D721Med (cell line): ENCODE measurements around the gene FYN.

ENCODE experiments used
- DNase-seq: peaks from one replicate; pipeline ENCODE4 v3.0.0; 2011; ENCODE audit warnings: low spot score; ENCODE audit not compliant: insufficient read length
- FAIRE-seq: peaks from 2 replicates; lab custom pipeline; 2011; peaks lifted over from hg19 to GRCh38; lab: Jason Lieb, UNC
- TF ChIP-seq, protein P1 (sequence below): IDR thresholded peaks from 2 replicates; pipeline ENCODE4 v1.5.1; 2012; ENCODE audit warnings: mild to moderate bottlenecking, control low read depth; ENCODE audit not compliant: insufficient read depth; ENCODE audit errors: missing control alignments

FYN gene

DNA sequence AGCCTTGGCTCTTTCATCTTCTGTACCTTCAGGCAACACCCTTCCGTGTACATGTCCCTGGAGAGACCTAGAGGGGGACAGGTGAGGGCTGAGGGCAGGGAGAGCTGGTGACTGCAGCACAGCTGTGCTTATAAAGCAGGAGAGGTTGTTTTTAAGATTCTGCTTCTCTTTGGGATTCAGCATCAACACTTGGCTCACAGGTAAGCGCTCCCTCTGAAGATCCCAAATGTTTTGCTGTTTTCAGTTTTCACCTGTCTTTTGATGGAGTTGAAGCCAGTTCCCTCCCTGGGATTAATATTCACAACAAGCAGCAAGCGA lies 248.2 kb downstream of the FYN start:
- DNase-seq, result no peak
- TF ChIP-seq, protein P1, sequence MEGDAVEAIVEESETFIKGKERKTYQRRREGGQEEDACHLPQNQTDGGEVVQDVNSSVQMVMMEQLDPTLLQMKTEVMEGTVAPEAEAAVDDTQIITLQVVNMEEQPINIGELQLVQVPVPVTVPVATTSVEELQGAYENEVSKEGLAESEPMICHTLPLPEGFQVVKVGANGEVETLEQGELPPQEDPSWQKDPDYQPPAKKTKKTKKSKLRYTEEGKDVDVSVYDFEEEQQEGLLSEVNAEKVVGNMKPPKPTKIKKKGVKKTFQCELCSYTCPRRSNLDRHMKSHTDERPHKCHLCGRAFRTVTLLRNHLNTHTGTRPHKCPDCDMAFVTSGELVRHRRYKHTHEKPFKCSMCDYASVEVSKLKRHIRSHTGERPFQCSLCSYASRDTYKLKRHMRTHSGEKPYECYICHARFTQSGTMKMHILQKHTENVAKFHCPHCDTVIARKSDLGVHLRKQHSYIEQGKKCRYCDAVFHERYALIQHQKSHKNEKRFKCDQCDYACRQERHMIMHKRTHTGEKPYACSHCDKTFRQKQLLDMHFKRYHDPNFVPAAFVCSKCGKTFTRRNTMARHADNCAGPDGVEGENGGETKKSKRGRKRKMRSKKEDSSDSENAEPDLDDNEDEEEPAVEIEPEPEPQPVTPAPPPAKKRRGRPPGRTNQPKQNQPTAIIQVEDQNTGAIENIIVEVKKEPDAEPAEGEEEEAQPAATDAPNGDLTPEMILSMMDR, result no peak
- FAIRE-seq, result no peak

GRCh38 chr6:111624401-111625098 lies 248.7 kb downstream of the FYN start:
- DNase-seq, result no peak
- TF ChIP-seq, protein P1, result no peak
- FAIRE-seq, result no peak

DNA sequence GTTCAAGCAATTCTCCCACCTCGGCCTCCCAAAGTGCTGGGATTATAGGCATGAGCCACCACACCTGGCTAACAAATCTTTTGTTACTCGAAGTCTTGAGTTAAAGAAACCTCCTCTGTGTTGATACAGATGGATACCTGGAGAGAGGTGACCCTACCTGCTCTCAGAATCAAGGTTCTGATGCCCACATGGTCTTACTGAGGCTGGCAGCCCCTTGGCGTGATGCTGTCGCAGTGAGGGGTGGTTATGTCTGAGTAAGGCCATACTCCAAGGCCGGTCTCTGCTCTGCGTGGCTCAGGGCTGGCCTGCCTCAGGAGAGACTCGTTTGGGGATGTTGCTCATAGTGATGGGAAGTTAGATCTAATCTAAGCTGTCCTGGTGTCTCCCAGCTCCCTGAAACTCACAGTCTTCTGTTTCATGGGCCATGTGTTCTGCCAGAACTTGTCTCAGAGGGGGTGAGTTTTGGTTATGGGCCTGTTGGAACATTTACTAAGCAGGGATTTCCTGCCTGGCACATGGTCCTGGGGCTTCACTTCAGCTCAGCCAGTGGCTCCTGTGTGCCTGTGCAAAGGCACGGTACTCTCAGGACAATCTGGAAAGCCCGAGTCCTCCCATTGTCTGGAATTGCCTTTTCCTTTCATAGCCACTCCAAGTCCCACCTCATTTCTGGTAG lies 250.1 kb downstream of the FYN start:
- TF ChIP-seq, protein P1, result no peak
- FAIRE-seq (no peak), DNase-seq (no peak)

DNA sequence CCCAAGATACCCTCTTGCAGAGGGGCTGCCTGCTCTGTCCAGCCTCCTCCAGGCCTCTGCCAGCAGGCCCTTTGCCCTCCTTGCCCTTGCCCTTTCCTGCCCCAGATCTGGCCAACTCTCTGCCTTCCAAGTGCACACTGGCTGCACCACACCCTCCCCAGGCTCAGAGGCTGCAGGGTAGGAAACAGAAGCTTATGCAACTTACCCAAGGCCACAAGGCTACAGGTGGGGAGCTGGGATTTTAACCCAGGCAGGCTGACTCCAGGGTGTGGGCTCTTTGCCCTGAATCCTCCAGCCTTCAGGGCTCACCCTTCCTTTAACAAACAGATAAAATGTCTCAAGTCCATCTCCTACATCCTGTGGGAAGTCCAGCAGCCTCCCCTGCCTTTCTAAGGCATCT lies 253.1 kb downstream of the FYN start:
- TF ChIP-seq, protein P1, result no peak
- FAIRE-seq (no peak), DNase-seq (no peak)

DNA sequence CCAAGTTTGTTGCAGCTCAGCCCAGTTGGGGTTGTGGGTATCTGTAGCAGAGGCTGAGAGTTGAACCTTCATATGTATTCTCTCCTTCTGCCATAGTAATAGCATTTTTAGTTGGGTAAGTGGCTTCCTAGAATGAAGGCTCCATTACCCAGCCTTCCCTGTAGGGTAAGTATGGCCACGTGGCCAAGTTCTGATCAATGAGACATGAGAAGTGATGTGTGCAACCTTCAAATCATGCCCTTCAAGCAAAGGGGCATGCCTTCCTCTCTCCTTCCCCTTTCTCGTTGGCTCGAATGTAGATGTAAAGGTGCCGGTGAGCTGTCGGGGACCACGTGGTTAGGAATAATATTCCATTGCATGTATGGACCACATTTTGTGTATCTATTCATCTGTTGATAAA lies 254.8 kb downstream of the FYN start:
- FAIRE-seq, result no peak
- TF ChIP-seq, protein P1, result no peak
- DNase-seq, result no peak

DNA sequence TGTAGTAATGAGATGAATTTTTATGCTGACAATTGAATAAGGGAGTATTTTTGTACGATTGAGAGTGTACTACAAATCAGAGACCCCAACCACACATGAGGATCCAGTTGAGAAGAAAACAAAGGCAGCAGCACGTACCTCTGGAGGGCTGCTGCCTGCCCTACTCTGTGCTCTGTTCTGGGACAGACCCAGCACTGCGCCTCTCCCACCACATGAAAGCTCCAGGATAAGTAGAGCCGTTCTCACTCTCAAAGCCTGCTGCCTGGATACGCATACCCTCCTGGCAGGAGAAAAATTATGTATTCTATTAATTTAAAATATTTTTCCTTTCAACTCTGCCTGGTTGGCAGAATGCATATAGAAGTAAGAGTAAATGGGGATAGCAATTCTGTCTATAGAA lies 256.1 kb downstream of the FYN start:
- FAIRE-seq (no peak), DNase-seq (no peak)
- TF ChIP-seq, protein P1, result no peak
